ENCODE results near the gene KIF3B.
"Not testable (repeated sequence)": the region's sequence is repeated elsewhere in the genome, so short reads cannot be mapped to it uniquely, and the experiment has no call there.

KIF3B gene

DNA sequence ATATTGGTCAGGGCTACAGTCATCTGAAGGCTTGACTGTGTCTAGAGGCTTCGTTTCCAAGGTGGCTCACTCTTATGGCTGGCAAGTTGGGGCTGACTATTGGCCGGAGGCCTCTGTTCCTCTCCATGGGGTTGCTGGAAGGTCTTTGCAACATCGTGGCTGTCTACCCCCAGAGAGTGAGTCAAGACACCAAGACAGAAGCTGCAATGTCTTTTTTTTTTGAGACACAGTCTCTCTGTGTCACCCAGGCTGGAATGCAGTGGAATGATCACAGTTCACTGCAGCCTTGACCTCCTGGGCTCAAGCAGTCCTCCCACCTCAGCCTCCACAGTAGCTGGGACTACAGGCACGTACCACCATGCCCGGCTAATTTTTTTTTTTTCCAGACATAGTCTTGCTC is 29.4 kb upstream of the KIF3B start:
- DNase-seq (ENCODE audit: low read depth in 2 of 2) = no peak

DNA sequence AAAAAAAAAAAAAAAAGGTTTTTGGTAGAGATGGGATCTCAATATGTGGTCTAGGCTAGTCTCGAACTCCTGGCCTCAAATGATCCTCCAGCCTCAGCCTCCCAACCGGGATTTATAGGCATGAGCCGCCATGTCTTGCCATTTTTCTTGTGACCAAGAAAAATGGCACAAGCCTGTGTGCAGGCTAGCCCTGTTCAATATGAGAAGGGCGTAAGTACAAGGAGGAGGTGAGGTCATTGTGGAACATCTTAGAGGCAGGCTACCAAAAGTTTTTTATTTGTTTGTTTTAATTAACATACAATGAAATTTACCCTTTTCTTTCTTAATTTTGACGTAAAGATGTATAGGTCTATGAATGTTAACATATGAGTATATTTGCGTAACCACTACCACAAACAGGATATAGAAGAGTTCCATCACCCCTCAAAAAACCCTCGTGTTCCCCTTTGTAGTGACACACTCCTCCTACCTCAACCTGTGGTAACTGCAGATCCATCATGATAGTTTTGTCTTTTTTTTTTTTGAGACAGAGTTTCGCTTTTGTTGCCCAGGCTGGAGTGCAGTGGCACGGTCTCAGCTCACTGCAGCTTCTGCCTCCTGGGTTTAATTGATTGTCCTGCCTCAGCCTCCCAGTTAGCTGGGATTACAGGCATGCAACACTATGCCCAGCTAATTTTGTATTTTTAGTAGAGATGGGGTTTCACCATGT is 28.3 kb upstream of the KIF3B start:
- no peak for DNase-seq (ENCODE audit: low read depth in 2 of 2)

DNA sequence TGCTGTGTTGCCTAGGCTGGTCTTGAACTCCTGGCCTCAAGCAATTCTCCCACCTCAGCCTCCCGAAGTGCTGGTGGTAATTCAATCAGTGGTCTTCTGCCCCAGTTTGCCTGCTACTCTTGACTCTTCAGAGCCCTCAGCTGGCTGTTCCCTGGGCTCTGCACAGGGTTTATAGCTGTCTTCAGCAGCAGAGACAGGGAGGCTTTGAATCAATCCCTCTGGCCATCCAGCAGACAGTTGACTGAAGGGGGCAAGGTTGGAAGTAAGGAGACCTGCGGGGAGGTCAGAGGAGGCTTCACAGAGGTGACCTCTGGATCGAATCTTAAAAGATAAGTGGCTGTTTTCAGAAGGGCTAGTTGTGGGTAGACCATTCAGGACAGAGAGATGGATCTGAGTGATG is 26.0 kb upstream of the KIF3B start:
- no peak for DNase-seq (ENCODE audit: low read depth in 2 of 2)

DNA sequence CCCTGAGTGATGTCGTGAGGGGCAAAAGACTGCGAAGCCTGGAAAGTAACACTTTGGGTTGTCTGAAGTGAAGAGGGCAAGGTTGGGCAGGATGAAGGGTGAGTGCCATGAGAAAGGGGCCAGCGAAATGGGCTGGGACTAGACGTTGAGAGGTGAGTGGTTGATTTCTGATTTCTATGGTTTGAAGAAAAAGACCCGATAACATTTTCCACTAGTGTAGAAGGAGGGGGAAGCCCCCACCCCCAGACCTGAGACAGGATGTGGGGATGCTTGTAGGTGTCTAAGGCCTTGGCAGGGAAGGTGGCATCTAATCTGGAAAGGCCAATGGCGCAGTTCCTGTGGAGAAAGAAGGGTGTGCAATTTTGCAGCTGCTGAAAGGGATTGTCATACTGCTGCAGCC is 25.3 kb upstream of the KIF3B start:
- no peak for DNase-seq (ENCODE audit: low read depth in 2 of 2)

DNA sequence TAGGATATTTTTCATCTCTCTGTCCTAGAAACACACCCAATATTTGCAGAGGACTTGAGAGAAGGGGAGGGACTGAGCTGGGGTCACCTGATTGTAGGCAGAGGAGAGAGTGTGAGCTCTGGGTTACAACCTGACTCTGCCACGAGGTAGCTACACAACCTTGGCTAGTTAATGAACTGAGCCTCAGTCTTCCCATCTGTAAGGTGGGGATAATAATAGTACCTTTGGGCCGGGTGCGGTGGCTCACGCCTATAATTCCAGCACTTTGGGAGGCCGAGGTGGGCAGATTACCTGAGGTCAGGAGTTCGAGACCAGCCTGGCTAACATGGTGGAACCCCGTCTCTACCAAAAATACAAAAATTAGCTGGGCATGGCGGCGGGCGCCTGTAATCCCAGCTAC is 16.5 kb upstream of the KIF3B start:
- not testable (repeated sequence) for DNase-seq (ENCODE audit: low read depth in 2 of 2)

DNA sequence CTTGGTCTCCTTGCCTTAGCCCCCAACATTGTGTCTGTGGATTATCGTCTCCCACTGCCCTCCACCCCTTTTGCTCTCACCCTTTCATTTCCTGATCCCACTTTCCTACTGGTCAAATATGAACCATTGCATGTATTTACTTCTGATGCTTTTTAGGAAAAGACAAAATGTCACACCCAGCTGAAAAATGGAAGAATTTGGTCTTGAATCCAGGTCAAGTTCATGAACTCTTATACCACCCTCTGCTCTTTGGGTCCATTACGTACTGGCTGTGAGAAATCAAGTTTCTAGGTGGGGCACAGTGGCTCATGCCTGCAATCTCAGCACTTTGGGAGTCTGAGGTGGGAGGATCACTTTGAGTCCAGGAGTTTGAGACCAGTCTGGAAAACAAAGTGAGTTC is 15.8 kb upstream of the KIF3B start:
- no peak for DNase-seq (ENCODE audit: low read depth in 2 of 2)

DNA sequence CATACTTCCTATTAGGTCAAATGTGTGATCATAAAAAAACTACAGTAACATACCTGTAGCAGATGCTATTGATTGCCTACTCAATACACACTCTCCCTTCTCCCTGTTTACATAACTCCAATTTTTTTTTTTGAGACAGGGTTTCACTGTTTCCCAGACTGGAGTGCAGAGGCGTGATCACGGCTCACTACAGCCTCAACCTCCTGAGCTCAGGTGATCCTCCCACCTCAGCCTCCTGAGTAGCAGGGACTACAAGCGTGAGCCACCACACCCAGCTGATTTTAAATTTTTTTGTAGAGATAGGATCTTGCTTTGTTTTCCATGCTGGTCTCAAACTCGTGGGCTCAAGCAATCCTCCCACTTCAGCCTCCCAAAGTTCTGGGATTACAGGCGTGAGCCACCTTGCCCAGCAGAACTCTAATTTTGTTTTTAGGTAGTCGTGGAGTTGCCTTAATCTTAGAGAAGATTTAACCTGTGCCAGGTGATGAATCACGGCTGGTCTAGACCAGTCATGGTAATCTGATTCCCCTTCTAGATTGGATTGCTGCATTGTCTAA is 14.0 kb upstream of the KIF3B start:
- DNase-seq (ENCODE audit: low read depth in 2 of 2) = no peak

DNA sequence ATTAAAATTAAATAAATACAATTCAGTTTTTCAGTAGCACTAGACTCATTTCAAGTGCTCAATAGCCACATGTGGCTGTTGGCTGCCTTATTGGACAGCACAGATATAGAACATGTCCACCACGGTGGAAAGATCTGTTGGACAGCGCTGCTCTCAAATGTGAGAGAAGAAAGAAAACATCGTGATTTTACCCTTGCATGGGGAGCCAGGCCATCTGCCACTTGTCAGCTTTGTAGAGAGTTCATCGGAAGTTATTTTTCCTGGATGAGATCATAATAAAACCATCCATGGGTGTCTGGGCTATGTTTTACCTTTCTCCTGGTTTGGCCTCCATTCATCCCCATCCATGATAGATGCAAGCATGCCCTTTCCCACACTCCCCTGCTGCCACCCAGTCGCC is 5.8 kb upstream of the KIF3B start:
- DNase-seq (ENCODE audit: low read depth in 2 of 2) = no peak

DNA sequence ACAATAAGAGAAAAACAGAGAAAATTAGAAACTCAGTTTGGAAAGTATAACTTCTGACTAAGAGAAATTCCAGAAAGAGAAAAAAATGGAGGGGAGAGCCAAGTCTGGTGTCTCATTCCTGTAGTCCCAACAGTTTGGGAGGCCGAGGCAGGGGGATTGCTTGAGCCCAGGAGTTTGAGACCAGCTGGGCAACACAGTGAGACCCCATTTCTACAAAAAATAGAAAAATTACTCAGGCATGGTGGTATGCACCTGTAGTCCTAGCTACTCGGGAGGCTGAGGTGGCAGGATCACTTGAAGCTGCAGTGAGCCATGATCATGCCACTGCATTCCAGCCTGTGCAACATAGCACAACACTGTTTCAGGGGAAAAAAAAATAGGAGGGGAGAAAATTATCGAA is 3.1 kb upstream of the KIF3B start:
- DNase-seq (ENCODE audit: low read depth in 2 of 2) = no peak

DNA sequence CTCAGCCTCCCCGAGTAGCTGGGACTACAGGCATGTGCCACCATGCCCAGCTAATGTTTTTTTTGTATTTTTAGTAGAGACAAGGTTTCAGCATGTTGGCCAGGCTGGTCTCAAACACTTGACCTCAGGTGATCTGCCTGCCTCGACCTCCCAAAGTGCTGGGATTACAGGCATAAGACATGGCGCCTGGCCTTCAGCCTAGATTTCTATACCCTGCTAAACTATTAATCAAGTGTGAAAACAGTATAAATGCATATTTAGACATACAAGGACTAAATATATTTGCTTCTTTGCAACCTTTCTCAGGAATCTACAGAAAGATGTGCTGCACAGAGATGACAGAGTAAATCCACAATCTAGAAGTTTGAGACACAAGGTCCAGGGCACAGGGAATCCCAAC is 2.3 kb upstream of the KIF3B start:
- not testable (repeated sequence) for DNase-seq (ENCODE audit: low read depth in 2 of 2)

DNA sequence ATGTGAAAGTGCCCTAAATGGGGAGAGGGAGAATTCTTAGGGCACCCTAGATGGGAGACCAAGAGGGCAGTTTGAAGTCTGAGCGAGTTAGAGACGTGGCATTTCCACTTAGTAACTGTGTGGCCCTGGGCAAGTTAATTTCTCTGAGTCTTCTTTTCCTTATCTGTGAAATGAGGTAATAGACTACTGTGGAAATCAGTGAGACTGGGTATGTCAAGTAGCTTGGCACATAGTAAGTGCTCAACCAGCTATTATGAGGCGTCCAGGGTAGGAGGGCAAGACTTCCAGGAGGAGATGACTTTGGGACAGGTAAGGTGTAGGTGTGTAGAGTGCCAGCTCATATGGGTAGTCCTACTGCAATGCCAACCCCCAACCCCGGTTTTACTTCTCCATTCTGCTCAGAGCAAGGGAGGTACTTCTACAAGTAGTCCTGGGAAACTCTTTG is 770 bp downstream of the KIF3B start:
- no peak for DNase-seq (ENCODE audit: low read depth in 2 of 2)

DNA sequence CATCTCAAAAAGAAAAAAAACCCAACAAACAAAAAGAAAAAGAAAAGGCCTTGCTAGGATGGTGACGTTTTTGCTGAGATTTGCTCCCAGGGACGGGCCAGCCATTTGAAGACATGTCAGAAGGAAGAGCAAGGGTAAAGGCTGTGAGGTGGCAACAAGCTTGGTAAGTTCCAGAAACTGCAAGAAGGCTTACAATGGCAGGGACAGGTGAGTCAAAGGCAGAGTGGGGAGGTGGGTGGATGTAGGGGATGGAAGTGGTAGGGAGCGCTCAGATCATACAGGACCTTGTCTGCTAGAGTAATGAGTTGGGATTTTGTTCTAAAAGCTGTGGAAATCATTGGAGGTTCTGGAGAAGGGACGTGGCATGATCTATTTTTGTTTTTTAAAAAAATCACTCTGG is 4.3 kb downstream of the KIF3B start:
- DNase-seq (ENCODE audit: low read depth in 2 of 2) = no peak

DNA sequence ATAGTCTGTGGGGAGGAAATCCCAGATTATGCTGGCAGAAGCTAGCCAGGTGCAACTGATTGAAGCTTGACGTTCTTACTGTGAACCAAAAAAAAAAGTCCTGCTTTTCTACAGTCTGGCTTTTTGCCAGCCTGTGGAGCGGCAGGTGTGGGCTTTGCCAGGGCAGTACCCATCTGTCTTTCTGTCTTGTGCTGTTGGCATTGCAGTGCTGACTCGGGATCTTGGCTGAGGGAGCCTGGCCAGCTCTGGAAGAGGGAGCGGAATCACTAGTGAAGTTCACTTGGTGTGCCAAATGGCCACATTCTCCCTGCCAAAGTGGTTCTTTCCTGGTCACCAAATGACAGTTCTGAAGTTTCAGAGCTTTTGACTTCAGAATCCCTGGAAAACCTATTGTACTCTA is 5.0 kb downstream of the KIF3B start:
- DNase-seq (ENCODE audit: low read depth in 2 of 2) = no peak

DNA sequence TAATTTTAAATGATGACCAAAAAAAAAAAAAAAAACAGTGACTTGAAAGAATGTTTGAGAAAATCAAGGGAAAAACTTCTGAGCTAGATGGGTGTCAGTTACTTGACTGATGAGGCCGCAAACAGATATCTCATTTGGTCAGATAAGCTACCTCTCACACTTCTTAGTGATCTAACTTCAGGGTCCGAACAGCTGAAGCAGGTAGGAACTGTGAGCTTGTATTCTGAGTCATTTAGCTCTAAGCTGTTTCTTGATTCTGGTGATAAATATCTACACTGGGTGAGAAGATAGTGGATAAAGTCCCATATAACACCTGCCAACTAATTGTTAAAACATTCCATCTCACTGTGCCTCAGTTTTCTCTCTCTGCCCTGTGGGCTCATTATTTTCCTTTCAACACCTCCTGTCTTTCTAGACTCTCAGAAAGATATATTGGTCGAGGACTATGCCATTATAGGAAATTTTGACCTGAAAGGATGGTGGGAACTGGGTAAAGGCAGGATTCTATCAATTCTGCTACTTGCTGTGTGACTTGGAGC is 7.7 kb downstream of the KIF3B start:
- DNase-seq (ENCODE audit: low read depth in 2 of 2) = no peak

DNA sequence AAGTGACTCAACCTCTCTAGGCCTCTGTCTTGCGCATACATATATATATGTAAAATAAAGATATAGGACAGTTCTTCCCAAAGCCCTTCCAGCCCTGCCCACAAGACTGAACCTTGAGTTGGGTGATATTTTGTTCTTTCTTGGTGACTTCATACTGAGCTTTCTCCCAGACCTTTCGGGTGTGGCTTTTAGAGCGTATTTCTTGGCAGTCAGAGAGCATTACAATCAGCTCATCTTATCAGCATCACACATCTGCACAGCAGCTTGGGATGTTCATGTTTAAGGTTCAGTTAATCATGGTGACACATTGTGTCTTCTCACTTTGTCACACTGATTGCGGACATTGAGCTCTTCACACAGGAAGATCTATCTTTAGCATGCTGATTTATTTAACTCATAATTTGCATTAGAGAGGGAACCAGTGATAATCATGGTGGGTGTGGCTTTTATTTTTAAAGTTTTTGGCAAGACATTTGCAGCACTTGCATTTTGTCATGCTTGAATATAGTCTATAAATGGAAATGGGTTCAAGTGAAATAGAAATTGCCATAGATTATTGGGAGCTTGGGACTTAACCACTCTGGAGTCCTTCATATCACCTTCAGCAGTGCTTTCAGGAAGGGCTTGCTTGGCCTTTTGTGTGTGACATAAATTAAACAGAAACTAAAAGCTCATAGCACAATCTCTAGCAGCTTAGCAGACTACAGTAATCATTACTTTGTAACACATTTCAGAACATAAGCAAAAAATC is 8.3 kb downstream of the KIF3B start:
- DNase-seq (ENCODE audit: low read depth in 2 of 2) = peak in 1 of 2 donors; percentile 1

DNA sequence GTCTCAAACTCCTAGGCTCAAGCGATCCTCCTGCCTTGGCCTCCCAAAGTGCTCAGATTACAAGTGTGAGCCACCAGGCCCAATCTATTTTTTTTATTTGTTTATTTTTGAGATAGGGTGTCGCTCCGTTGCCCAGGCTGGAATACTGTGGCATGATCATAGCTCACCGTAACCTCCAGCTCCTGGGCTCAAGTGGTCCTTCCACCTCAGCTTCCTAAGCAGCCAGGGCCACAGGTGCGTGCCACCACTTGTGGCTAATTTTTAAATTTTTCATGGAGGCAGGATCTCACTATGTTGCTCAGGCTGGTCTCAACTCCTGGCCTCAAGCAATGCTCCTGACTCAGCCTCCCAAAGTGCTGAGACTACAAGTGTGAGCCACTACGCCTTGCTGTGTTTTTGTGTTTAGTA is 9.8 kb downstream of the KIF3B start:
- no peak for DNase-seq (ENCODE audit: low read depth in 2 of 2)

DNA sequence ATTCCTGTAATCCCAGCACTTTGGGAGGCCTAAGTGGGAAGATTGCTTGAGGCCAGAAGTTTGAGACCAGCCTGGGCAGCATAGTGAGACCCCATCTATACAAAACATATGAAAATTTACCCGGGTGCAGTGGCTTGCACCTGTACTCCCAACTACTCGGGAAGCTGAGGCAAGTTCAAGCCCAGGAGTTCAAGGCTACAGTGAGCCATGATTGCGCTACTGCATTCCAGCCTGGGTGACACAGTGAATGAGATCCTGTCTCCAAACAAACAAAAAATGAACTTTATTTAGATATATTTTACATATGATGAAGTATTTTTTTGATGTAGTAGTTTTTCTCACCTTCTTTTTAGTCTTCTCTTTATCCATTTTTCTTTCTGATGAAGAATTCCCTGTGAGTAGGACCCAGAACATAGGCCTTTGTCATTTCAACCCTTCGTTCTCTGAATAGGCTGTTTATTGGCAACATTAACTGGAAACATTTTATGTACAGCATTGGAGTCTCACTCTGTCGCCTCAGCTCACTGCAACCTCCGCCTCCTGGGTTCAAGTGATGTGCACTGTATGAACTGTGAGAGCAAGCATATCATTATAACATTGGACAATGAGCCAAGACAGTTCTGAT is 10.9 kb downstream of the KIF3B start:
- no peak for DNase-seq (ENCODE audit: low read depth in 2 of 2)

DNA sequence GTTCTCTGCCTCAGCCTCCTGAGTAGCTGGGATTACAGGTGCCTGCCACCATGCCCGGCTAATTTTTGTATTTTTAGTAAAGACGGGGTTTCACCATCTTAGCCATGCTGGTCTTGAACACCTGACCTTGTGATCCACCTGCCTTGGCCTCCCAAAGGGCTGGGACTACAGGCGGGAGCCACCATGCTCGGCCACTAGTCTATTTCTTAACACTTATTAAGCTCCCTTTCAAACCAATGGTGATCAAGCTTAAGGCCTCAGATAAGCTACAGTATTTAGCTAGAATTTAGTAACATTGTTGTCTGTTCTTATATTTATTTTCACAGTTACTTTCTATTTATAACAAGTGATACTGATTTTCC is 11.8 kb downstream of the KIF3B start:
- not testable (repeated sequence) for DNase-seq (ENCODE audit: low read depth in 2 of 2)

DNA sequence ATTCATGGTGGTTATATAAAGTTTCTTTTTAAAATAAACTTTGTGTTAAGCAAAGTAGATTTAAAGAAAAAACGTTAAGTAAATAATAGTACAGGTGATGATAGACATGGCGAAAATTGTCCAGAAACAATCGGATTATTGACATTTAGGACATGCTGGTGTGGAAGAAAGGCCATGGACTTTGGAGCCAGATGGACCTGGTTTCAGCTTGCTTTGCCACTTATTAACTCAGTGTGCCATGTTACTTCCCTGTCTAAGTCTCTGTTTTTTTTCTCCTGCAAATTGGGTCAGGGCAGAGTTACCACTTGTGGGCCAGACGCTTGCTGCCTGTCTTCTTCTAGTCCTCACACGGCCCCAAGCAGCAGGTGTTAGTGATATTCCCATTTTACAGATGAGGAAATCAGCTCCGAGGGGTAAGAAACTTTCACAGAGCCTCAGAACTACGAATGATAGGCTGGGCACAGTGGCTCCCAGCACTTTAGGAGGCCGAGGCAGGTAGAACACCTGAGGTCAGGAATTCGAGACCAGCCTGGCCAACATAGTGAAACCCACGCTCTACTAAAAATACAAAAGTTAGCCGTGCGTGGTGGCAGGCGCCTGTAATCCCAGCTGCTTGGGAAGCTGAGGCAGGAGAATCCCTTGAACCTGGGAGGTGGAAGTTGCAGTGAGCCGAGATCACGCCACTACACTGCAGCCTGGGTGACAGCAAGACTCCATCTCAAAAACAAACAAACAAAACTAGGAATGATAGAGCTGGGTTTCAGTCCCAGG is 12.4 kb downstream of the KIF3B start:
- no peak for DNase-seq (ENCODE audit: low read depth in 2 of 2)

DNA sequence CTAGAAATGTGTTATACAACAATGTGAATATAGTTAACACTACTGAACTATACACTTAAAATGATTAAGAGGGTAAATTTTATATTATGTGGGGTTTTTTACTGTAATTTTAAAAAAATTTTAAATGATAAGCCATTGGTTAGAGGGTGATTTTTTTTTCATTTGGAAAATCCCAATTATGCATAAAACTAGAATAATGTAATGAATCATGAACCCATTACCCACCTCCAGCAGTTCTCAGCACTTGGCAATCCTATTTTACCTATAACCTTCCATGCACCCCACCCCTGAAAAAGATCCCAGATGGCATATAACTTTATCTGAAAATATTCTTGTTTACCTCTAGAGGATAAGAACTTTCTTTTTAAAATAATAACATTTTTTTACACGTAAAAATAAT is 13.7 kb downstream of the KIF3B start:
- no peak for DNase-seq (ENCODE audit: low read depth in 2 of 2)

DNA sequence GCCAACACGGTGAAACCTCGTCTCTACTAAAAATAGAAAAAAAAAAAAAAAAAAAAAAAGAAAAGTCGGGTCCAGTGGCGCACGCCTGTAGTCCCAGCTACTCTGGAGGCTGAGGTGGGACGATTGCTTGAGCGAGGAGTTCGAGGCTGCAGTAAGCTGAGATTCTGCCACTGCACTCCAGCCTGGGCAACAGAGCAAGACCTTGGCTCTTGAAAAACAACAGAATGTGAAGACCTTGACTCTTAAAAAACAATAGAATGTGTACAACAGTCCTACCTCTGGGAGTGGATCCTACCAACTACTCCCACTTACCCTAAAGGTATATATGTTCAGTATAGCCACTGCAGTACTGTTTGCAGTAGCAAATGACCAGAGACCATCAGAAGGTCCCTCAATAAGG is 15.1 kb downstream of the KIF3B start:
- no peak for DNase-seq (ENCODE audit: low read depth in 2 of 2)

DNA sequence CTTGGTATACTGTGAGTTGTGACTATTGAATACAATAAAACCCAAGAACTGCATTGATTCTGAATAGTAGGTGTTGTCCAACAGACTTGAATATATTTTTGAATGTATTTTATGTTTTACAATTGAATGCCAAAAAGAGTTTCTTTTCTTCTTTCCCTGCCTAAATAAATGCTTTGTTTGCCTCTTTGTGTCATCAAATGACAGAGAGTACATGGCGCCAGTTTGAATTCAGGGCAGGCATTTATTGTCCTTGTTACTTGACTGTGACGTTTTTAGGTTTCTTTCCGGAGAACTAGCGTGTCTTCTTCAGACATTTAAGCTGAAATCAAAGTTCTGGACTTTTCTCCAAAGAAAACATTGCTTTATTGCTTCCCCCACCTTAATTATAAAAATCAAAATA is 16.6 kb downstream of the KIF3B start:
- no peak for DNase-seq (ENCODE audit: low read depth in 2 of 2)
